Kidney (tissue), 14 donors: ENCODE results near the gene FBXL17. TPM values are rescaled to one million over a fixed set of nuclear protein-coding genes. Genes with fewer than 3 reads are reported as not detected.

Experiments used
- DNase-seq, 5 donors: peaks; one replicate each; pipeline ENCODE4 v3.0.0-alpha.2; 2013 to 2020
- FAIRE-seq: peaks from 2 replicates; lab custom pipeline; 2012; peaks lifted over from hg19 to GRCh38; lab: Jason Lieb, UNC
- H3K27ac ChIP-seq, 2 donors: one replicate each; pipeline ENCODE4 v1.7.0; 2013; ENCODE audit warnings: low read depth in 2 of 2, low read length in 2 of 2, inconsistent platforms in 1 of 2
- H3K27me3 ChIP-seq: one replicate; pipeline ENCODE4 v1.7.1; 2013; ENCODE audit warnings: low read length, inconsistent platforms; ENCODE audit not compliant: control insufficient read depth, insufficient read depth
- H3K36me3 ChIP-seq, 3 donors: one replicate each; pipeline versions ENCODE4 v1.7.0 to v1.7.1; 2013; ENCODE audit warnings: low read length in 3 of 3, control low read depth in 1 of 3, inconsistent platforms in 1 of 3; ENCODE audit not compliant: insufficient read depth in 3 of 3, control insufficient read depth in 2 of 3
- H3K4me1 ChIP-seq, 3 donors: one replicate each; pipeline versions ENCODE4 v1.7.0 to v1.7.1; 2013; ENCODE audit warnings: low read length in 3 of 3, inconsistent platforms in 1 of 3, low read depth in 1 of 3; ENCODE audit not compliant: control insufficient read depth in 2 of 3, insufficient read depth in 2 of 3
- H3K4me3 ChIP-seq, 3 donors: one replicate each; pipeline versions ENCODE4 v1.7.0 to v1.8.1; 2013; ENCODE audit warnings: low read length in 3 of 3, control low read depth in 1 of 3, inconsistent platforms in 1 of 3
- H3K9ac ChIP-seq, 3 donors: one replicate each; pipeline versions ENCODE4 v1.7.0 to v1.7.1; 2013; ENCODE audit warnings: low read length in 3 of 3, control low read depth in 1 of 3, inconsistent platforms in 1 of 3
- H3K9me3 ChIP-seq, 3 donors: one replicate each; pipeline versions ENCODE4 v1.7.0 to v1.7.1; 2013; ENCODE audit warnings: low read length in 3 of 3, control low read depth in 1 of 3, inconsistent platforms in 1 of 3; ENCODE audit not compliant: control insufficient read depth in 2 of 3, insufficient read depth in 1 of 3
- intact Hi-C: fragments of 100-400 bp; cut with DNase I; formaldehyde crosslinking; loops from one replicate; pipeline ENCODE4 v1.11.1; 2022
- polyA plus RNA-seq: library from polyadenylated mRNA; stranded (reverse); fragments of 350-450 nt; fragmentation: Illumina TruSeq; extraction: RNeasy Lipid Tissue Mini Kit (QIAGEN cat#74804); gene quantifications from one replicate; pipeline ENCODE4 v1.2.3, GENCODE V29; 2014; ENCODE audit warnings: low read depth, low replicate concordance; ENCODE audit not compliant: insufficient read depth
- total RNA-seq: library from RNA; stranded (reverse); fragmentation: NEBNext Ultra II Directional; extraction: Animal tissue kit (Norgen Biotek cat#: 25700); gene quantifications from one replicate; pipeline ENCODE4 v1.2.1, GENCODE V29; 2021
- TF ChIP-seq, protein P1 (sequence below): IDR thresholded peaks from 3 replicates; pipeline ENCODE4 v1.5.1; 2012; ENCODE audit warnings: mild to moderate bottlenecking, moderate library complexity, borderline replicate concordance; ENCODE audit not compliant: insufficient read depth; ENCODE audit errors: extremely low read depth
- donor health status: control.
- donor health status: control.
- donor health status: control.
- donor health status: control.
- donor health status: control.
- donor health status: DM: yes; HTN: yes; CAD: no.
- donor health status: Normal renal cell carcinoma (clear cell type).

The FBXL17 gene
- total and polyA plus RNA-seq, 2 donors from 2014 or later: 11.7 to 26.5 TPM

GRCh38 chr5:107948377-107948776, 433.5 kb downstream of the FBXL17 start:
- TF ChIP-seq, protein P1, sequence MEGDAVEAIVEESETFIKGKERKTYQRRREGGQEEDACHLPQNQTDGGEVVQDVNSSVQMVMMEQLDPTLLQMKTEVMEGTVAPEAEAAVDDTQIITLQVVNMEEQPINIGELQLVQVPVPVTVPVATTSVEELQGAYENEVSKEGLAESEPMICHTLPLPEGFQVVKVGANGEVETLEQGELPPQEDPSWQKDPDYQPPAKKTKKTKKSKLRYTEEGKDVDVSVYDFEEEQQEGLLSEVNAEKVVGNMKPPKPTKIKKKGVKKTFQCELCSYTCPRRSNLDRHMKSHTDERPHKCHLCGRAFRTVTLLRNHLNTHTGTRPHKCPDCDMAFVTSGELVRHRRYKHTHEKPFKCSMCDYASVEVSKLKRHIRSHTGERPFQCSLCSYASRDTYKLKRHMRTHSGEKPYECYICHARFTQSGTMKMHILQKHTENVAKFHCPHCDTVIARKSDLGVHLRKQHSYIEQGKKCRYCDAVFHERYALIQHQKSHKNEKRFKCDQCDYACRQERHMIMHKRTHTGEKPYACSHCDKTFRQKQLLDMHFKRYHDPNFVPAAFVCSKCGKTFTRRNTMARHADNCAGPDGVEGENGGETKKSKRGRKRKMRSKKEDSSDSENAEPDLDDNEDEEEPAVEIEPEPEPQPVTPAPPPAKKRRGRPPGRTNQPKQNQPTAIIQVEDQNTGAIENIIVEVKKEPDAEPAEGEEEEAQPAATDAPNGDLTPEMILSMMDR: no peak
- intact Hi-C loops: no loop called here
- no peak overlapping the region for H3K27ac ChIP-seq
- FAIRE-seq (no peak), DNase-seq (no peak)
- H3K36me3 ChIP-seq: no peaks in the 10 kb centered on the region
- no peaks in the 10 kb centered on the region for H3K4me1 ChIP-seq
- H3K9ac ChIP-seq: no peak overlapping the region
- H3K9me3 ChIP-seq: no peaks in the 10 kb centered on the region
- H3K4me3 ChIP-seq: no peak overlapping the region
- H3K27me3 ChIP-seq: no peaks in the 10 kb centered on the region

- no peaks in the 10 kb centered on the region for H3K9me3 ChIP-seq
- intact Hi-C loops: no loop called here
- no peak overlapping the region for H3K9ac ChIP-seq
- H3K27ac ChIP-seq: no peak overlapping the region
- no peaks in the 10 kb centered on the region for H3K36me3 ChIP-seq
- H3K27me3 ChIP-seq: no peaks in the 10 kb centered on the region
- no peak for FAIRE-seq
- no peak overlapping the region for H3K4me3 ChIP-seq
- no peaks in the 10 kb centered on the region for H3K4me1 ChIP-seq
- no peak for DNase-seq
- TF ChIP-seq, protein P1: no peak
Measured at GRCh38 chr5:107945061-107945460, 436.8 kb downstream of the FBXL17 start.

- no peak for DNase-seq
- H3K4me3 ChIP-seq: no peak overlapping the region
- H3K36me3 ChIP-seq: no peaks in the 10 kb centered on the region
- H3K9ac ChIP-seq: no peak overlapping the region
- no peaks in the 10 kb centered on the region for H3K4me1 ChIP-seq
- TF ChIP-seq, protein P1: no peak
- no peak overlapping the region for H3K27ac ChIP-seq
- H3K27me3 ChIP-seq: no peaks in the 10 kb centered on the region
- intact Hi-C loops: no loop called here
- no peaks in the 10 kb centered on the region for H3K9me3 ChIP-seq
- no peak for FAIRE-seq
Measured at GRCh38 chr5:107943923-107944322, 438.0 kb downstream of the FBXL17 start.

DNA sequence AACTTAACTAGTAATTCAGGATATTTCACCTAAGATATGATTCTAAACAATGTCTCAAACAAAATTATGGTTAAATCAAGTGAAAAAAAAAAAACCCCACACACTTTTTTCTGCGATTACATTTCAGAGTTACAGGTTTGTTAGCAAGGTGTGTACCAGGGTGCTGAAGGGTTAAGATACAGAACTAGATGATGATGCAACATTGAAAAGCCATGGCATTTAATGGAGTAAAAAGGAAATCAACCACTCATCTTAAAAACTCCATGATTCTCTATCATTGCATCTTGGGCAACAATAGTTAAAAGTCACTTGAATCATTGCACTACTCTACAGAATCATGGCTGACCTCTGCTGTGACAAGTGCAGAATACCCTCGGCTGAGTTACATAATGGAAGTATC, 440.9 kb downstream of the FBXL17 start:
- H3K36me3 ChIP-seq: no peaks in the 10 kb centered on the region
- DNase-seq (no peak), FAIRE-seq (no peak)
- H3K9ac ChIP-seq: no peak overlapping the region
- intact Hi-C loops: no loop called here
- H3K27me3 ChIP-seq: no peaks in the 10 kb centered on the region
- TF ChIP-seq, protein P1: no peak
- no peak overlapping the region for H3K4me3 ChIP-seq
- H3K27ac ChIP-seq: no peak overlapping the region
- no peaks in the 10 kb centered on the region for H3K4me1 ChIP-seq
- no peaks in the 10 kb centered on the region for H3K9me3 ChIP-seq
